GM12865 (cell line): Measurements from ENCODE around the gene TMEM131.
A peak's percentile ranks its signal among the peaks of the same experiment; 100 is the strongest.

Source experiments
- DNase-seq: peaks from one replicate; pipeline ENCODE4 v3.0.0; 2010; ENCODE audit warnings: low read depth
- H3K4me3 ChIP-seq: 2 replicates; pipeline ENCODE4 v1.5.1; 2011; ENCODE audit warnings: mild to moderate bottlenecking, low read depth, low read length, control low read depth
- TF ChIP-seq, protein P1 (sequence below): IDR thresholded peaks from 2 replicates; pipeline ENCODE4 v1.5.1; 2011; ENCODE audit warnings: low read length, control low read depth, low read depth, inconsistent platforms; ENCODE audit not compliant: insufficient read depth; ENCODE audit errors: missing control alignments

Gene TMEM131

DNA sequence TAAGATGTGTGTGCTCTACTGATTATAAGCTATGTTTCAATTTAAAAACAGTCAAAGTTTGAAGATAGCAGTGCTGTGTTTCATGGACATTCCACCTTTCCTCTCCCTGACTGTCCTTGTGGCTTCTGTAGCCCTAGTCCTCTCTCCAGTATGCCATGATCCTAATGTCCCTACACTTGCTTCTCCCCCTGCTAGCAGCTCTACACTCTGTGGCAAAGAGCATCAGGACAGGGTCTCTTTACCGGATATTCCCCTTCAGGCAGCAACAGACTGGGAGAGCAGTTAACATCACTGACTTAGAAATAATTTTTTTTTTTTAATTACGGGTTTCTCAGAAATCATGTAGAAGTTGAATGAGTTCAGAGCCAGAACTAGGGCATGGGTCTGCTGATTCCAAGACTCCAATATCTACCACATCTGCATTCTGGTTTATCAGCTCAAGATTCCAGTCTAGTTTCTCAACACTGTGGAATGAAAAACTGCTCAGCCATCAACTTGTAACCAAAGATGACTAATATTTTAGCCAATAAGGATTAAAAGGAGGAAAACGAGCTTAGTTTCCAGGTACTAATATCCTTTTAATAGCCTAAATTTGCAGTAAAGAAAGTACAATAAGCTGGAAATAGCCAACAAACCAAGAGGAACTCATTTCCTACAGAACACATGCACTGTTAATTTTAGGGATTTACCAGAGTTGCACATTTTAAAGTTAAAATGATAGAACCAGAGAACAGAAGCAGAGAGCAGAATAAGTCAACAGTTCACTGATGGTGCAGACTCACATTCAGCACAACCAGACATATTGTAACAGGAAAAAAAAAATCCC, 45.2 kb downstream of the TMEM131 start:
- H3K4me3 ChIP-seq = no peak overlapping the region
- DNase-seq = no peak
- TF ChIP-seq, protein P1, sequence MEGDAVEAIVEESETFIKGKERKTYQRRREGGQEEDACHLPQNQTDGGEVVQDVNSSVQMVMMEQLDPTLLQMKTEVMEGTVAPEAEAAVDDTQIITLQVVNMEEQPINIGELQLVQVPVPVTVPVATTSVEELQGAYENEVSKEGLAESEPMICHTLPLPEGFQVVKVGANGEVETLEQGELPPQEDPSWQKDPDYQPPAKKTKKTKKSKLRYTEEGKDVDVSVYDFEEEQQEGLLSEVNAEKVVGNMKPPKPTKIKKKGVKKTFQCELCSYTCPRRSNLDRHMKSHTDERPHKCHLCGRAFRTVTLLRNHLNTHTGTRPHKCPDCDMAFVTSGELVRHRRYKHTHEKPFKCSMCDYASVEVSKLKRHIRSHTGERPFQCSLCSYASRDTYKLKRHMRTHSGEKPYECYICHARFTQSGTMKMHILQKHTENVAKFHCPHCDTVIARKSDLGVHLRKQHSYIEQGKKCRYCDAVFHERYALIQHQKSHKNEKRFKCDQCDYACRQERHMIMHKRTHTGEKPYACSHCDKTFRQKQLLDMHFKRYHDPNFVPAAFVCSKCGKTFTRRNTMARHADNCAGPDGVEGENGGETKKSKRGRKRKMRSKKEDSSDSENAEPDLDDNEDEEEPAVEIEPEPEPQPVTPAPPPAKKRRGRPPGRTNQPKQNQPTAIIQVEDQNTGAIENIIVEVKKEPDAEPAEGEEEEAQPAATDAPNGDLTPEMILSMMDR = no peak

DNA sequence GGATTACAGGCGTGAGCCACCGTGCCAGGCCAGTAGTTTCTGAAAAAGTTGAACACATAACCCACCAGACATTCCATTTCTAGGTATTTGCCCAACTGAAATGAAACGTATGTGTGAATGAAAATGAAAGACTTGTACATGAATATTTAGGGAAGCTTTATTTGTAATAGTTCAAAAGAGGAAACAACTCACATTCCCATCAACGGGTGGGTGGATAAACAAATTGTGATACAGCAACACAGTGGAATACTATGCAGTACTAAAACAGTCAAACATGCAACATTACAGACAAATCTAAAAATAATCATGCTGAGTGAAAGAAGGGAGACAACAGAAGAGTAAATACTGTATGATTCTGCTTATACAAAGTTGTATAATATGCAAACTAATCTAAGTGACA, 46.8 kb downstream of the TMEM131 start:
- TF ChIP-seq, protein P1 = no peak

DNA sequence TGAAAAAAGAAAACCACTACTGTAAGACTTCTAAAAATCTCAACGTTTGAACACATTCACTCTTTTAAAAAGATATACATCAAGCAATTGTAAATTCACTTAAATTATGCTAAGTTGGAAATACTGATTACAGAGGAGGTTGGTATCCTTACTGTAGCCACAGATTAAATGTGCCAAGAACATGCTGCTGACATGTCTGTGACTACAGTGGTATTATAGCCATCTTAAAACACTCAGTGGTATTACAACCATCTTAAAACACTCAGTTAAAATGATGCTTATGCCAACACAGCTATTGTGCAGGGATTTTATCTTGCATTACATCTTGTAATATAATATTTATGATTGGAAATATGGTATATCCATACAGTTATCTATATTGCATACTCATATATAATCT, 50.0 kb downstream of the TMEM131 start:
- TF ChIP-seq, protein P1 = no peak
- no peak overlapping the region for H3K4me3 ChIP-seq
- DNase-seq = no peak

More for the DNA sequence above, 46.8 kb downstream of the TMEM131 start:
- DNase-seq = no peak
- no peak overlapping the region for H3K4me3 ChIP-seq

DNA sequence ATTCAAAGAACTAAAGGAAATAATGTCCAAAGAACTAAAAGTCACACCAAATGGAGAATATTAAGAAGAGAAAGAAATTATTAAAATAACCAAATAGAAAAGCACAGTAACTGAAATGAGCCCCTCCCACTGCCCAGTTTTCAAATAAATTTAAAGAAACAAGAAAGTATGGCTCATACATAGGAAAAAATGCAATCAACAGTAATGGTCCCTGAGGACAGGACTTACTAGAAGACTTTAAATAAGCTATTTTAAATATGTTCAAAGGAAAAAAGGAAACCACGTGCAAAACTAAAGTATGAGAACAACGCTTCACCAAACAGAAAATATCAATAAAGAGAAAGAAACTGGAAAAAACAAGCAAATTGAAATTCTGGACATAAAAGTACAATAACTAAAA, 58.9 kb downstream of the TMEM131 start:
- H3K4me3 ChIP-seq = no peak overlapping the region
- TF ChIP-seq, protein P1 = no peak
- no peak for DNase-seq

DNA sequence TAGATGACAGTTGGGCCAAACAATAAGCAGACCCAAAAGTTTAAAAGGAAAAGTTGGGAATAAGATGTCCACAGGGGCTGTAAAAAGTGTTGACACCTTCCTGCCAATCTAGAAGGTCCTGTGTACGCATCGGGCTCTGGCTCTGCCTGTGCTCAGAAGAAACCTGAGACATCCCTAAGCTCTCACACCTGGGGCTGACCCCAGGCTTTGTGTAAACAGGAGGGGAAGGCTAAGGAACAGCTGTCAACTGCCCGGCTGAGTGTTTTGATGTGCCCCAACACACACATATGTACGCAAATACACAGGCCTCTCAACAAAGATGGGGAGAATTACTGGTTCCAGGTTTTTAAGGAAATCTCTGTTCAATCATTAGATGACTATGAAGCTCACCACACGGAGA, 59.5 kb downstream of the TMEM131 start:
- DNase-seq = peak; percentile 63
- H3K4me3 ChIP-seq = peak overlapping the region; percentile 5; the same call in 1 of the 2 replicates
- TF ChIP-seq, protein P1 = no peak

DNA sequence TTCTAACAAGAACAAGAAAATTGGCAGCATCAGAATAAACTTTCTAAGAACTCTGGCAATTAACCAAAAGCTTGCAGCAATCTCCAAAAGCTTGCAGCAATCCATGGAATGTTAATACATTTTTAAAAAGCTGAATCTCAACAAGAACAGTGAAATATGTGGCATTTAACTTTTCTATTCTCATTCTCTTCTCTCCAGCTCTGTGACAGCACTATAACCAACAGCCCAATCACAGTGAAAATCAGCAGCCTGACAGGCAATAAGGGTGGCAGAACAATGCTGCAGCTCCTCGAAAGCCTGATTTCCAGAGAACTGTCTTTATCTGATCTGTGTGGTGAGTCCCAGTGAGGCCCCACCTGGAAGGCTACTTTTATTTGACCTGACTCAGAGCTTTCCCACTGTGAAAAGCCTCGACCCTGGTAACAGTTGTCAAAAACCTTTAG, 60.0 kb downstream of the TMEM131 start:
- no peak for DNase-seq
- TF ChIP-seq, protein P1 = no peak
- peak overlapping the region; percentile 5; the same call in 1 of the 2 replicates for H3K4me3 ChIP-seq
